IPS-NIHi7 (cell line): Measurements from ENCODE around the gene CANX.

Source experiments
- DNase-seq: peaks from one replicate; pipeline ENCODE4 v3.0.0; 2012; ENCODE audit warnings: mixed read lengths; ENCODE audit errors: extremely low spot score

The CANX gene

GRCh38 chr5:179758955-179759354 is 60.2 kb downstream of the CANX start:
- no peak for DNase-seq

GRCh38 chr5:179759581-179760551 is 61.1 kb downstream of the CANX start:
- peak; percentile 10 for DNase-seq

- DNase-seq: peak; percentile 12
These were observed 63.5 kb downstream of the CANX start for GRCh38 chr5:179762079-179762780.

GRCh38 chr5:179762781-179763176 is 64.0 kb downstream of the CANX start:
- no peak for DNase-seq

- DNase-seq: peak; percentile 80
These were observed 64.6 kb downstream of the CANX start for GRCh38 chr5:179763215-179763945.

GRCh38 chr5:179764056-179764455 is 65.3 kb downstream of the CANX start:
- no peak for DNase-seq

GRCh38 chr5:179765400-179765799 is 66.6 kb downstream of the CANX start:
- no peak for DNase-seq

GRCh38 chr5:179766021-179766725 is 67.4 kb downstream of the CANX start:
- DNase-seq: no peak

- DNase-seq: no peak
These were observed 68.1 kb downstream of the CANX start for GRCh38 chr5:179766726-179767455.

- DNase-seq: no peak
These were observed 68.8 kb downstream of the CANX start for GRCh38 chr5:179767496-179768100.

GRCh38 chr5:179768326-179769085 is 69.7 kb downstream of the CANX start:
- DNase-seq: peak; percentile 56

GRCh38 chr5:179769271-179769670 is 70.5 kb downstream of the CANX start:
- DNase-seq: no peak

- no peak for DNase-seq
These were observed 71.0 kb downstream of the CANX start for GRCh38 chr5:179769796-179770195.

- no peak for DNase-seq
These were observed 72.6 kb downstream of the CANX start for GRCh38 chr5:179771311-179771895.

- DNase-seq: no peak
These were observed 73.6 kb downstream of the CANX start for GRCh38 chr5:179772351-179772750.

GRCh38 chr5:179773686-179774040 is 74.9 kb downstream of the CANX start:
- DNase-seq: no peak

GRCh38 chr5:179774442-179774841 is 75.7 kb downstream of the CANX start:
- DNase-seq: no peak

GRCh38 chr5:179776411-179776938 is 77.7 kb downstream of the CANX start:
- no peak for DNase-seq

- DNase-seq: no peak
These were observed 78.7 kb downstream of the CANX start for GRCh38 chr5:179777456-179777855.
